ENCODE measurements around the gene RASGEF1C.
"Not testable (repeated sequence)": the region's sequence is repeated elsewhere in the genome, so short reads cannot be mapped to it uniquely, and the experiment has no call there.

RASGEF1C gene

DNA sequence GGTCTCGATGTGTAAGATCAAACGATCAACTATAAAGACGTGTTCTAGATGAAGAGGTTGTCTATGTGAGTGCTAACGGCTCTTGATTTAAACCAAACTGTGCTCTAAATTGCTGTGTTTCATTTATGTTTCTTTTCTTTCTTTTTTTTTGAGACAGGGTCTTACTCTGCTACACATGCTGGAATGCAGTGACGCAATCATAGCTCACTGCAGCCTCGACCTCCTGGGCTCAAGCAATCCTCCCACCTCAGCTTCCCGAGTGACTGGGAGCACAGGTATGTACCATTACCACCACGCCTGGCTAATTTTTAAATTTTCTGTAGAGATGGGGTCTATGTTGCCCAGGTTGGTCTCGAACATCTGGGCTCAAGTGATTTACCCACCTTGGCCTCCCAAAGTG is 113.5 kb downstream of the RASGEF1C start:
- no peak overlapping the region for H3K4me3 ChIP-seq (ENCODE audit: low read depth, low read length)
- DNase-seq (ENCODE audit: low read depth): no peak
- TF ChIP-seq, protein P1, sequence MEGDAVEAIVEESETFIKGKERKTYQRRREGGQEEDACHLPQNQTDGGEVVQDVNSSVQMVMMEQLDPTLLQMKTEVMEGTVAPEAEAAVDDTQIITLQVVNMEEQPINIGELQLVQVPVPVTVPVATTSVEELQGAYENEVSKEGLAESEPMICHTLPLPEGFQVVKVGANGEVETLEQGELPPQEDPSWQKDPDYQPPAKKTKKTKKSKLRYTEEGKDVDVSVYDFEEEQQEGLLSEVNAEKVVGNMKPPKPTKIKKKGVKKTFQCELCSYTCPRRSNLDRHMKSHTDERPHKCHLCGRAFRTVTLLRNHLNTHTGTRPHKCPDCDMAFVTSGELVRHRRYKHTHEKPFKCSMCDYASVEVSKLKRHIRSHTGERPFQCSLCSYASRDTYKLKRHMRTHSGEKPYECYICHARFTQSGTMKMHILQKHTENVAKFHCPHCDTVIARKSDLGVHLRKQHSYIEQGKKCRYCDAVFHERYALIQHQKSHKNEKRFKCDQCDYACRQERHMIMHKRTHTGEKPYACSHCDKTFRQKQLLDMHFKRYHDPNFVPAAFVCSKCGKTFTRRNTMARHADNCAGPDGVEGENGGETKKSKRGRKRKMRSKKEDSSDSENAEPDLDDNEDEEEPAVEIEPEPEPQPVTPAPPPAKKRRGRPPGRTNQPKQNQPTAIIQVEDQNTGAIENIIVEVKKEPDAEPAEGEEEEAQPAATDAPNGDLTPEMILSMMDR (IDR thresholded peaks at IDR 0.05; ENCODE audit: control insufficient read depth, extremely low read depth, insufficient read depth): no peak

DNA sequence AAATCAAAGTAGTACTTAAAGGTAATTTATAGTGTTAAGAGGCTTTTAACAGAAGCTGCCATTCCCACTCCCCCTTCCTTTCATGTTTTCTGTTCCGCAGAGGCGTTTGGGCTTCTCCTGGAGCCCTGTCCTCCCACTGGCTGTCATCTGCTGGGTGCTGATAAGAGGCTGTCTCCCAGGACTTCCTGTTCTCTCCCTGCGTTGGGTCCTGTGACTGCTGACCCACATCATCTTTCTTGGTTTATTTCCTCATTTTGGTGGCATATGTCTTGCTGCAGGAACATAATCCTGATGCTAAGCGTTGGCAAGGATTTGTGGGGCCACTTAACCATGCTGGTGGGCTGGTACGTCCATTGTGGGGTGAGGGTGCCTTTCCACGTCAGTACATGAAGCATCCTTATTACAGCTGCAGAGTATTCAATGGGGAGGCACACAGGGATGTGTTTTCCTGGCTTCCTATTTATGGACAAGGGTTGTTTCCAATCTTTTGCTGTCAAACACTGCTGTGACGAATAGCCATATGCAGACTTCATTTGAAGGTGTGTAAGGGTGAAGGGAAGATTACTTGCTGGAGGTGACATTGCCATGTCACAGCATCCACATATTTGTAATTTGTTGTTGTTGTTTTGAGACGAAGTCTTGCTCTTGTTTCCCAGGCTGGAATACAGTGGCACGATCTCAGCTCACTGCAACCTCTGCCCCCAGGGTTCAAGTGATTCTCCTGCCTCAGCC is 115.2 kb downstream of the RASGEF1C start:
- TF ChIP-seq, protein P1 (IDR thresholded peaks at IDR 0.05; ENCODE audit: control insufficient read depth, extremely low read depth, insufficient read depth): no peak
- DNase-seq (ENCODE audit: low read depth): no peak
- H3K4me3 ChIP-seq (ENCODE audit: low read depth, low read length): no peak overlapping the region

DNA sequence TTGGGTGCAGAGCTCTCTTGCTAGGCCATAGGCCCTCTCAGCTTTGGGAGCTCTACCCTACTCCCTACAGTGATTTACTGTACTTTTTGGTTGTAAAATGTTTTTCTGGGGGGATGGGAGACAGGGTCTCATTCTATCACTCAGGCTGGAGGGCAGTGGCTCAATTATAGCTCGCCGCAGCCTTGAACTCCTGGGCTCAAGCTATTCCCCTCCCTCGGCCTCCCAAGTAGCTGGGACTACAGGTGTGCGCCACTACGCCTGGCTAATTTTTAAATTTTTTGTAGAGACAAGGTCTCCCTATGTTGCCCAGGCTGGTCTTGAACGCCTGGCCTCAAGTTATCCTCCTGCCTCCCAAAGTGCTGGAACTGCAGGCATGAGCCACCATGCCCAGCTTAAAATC is 115.8 kb downstream of the RASGEF1C start:
- H3K4me3 ChIP-seq (ENCODE audit: low read depth, low read length): no peak overlapping the region
- TF ChIP-seq, protein P1 (IDR thresholded peaks at IDR 0.05; ENCODE audit: control insufficient read depth, extremely low read depth, insufficient read depth): no peak
- no peak for DNase-seq (ENCODE audit: low read depth)

DNA sequence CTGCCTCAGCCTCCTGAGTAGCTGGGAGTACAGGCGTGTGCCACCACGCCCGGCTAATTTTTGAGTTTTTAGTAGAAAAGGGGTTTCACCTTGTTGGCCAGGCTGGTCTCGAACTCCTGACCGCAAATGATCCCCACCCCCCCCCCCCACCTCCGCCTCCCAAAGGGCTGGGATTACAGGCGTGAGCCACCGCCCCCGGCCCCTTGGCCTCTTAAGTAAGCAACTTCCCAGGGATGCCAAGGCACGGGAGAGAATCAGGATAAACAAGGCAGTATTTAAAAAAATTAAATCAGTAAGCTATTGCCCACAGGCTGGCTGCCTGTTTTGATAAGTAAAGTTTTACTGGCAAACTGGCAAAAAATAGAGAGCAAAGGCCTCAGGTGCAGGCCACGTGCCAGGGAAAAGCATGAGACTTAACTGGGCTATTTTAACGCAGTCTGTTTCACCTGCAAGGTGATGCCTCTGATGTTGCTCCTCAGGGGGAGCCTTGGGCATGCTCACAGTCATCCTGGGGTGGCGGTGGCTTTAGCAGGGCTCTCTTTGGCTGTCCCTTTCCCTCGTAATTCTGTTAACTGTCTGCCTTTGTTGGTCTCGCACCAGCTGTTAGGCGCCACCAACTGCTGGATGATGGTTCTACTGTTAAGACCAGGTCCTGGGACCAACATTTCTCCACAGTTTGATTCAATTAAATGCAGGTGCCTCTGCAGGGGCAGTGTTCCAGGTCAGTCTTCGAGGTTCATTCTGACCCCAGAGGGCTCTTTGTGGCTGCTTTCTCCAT is 118.1 kb downstream of the RASGEF1C start:
- H3K4me3 ChIP-seq (ENCODE audit: low read depth, low read length): no peak overlapping the region; the same call in 1 of the 2 replicates
- no peak for DNase-seq (ENCODE audit: low read depth)
- TF ChIP-seq, protein P1 (IDR thresholded peaks at IDR 0.05; ENCODE audit: control insufficient read depth, extremely low read depth, insufficient read depth): peak; percentile 75

DNA sequence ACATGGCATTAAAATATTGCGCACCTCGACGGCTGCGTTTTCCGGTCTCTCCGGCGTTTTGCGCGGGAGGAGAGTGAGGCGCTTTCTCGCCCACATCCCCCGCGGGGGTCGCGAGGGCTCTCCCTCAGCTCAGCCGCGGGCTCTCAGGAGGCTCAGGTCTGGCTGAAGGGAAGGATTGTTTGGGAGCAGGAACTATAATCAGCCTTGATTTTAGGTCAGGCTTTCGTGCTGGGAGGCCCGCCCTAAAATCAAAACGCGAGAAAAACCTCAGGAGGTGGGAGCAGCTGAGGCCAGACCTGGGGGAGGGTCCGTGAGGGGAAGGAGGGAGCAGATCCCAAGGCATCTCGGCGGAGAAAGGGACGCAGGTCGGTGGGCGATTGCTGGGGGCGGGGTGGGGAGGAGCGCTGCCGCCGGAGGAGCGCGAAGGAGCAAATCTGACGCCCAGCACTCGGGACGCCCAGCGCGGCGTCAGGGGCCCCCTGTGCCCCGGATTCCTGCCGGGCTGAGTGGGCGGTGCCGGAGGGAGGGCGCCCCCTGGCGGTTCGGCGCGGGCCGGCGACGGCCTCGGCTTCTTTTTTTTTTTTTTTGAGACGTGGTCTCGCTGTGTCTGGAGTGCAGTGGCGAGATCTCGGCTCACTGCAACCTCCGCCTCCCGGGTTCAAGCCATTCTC is 118.8 kb downstream of the RASGEF1C start:
- DNase-seq (ENCODE audit: low read depth): no peak
- TF ChIP-seq, protein P1 (IDR thresholded peaks at IDR 0.05; ENCODE audit: control insufficient read depth, extremely low read depth, insufficient read depth): peak; percentile 70
- peak overlapping the region; percentile 6; the same call in 1 of the 2 replicates for H3K4me3 ChIP-seq (ENCODE audit: low read depth, low read length)

DNA sequence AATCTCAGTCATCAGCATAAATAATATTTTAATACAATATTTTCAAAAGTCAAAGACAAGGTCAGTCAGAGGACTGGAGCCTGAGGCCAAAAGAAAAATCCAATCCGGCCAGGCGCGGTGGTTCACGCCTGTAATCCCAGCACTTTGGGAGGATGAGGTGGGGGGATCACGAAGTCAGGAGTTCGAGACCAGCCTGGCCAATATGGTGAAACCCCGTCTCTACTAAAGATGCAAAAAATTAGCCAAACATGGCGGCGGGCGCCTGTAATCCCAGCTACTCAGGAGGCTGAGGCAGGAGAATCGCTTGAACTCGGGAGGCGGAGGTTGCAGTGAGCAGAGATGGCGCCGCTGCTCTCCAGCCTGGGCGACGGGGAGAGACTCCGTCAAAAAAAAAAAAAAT is 119.4 kb downstream of the RASGEF1C start:
- H3K4me3 ChIP-seq (ENCODE audit: low read depth, low read length); DNase-seq (ENCODE audit: low read depth): not testable (repeated sequence)

DNA sequence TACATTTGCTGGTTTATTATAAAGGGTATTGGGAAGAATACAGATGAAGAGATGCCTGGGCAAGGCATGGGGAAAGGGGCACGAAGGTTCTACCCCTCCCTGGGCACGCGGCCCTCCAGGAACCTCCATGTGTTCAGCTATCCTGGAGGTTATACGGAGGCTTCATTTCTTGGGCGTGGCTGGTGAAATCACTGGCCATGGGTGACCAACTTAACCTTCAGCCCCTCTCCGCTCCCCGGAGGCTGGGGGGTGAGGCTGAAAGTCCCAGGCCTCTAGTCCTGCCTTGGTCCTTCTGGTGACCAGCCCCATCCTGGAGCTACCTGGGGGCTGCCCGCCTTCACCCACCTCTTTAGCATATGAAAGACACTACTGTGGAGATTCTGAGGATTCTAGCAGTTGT is 120.5 kb downstream of the RASGEF1C start:
- no peak for DNase-seq (ENCODE audit: low read depth)
- H3K4me3 ChIP-seq (ENCODE audit: low read depth, low read length): no peak overlapping the region
- TF ChIP-seq, protein P1 (IDR thresholded peaks at IDR 0.05; ENCODE audit: control insufficient read depth, extremely low read depth, insufficient read depth): no peak

Measured in LNCaP clone FGC (cell line).